ENCODE data around the gene BLACAT1.
A peak's percentile ranks its signal among the peaks of the same experiment; 100 is the strongest.

Gene BLACAT1

DNA sequence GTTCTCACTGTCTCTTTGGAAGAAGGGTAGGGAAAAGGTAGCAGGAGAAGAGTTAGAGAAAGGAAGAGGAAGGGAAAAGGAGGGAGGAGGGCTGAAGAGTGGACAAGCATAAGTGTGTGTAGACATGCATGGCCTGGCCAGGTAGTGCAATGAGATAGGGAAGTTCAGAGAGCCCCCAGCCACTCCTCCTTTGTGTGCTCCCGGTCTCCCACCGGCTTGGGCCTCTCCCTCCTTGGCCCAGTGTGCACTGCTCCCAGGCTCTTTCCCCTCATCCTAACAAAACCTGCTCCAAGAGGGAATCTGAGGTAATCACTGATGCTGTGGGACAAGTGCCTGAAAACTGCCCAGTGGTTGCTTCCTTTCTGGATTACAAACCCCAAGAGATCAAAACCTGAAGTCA lies 23.7 kb downstream of the BLACAT1 start:
- H3K27me3 ChIP-seq (ENCODE audit: control insufficient read depth in 2 of 2, insufficient read depth in 2 of 2, low read length in 2 of 2) = peaks cover 0 to 7% of the 10 kb centered on the region in 2 donors
- H3K9me3 ChIP-seq (ENCODE audit: control insufficient read depth in 2 of 2, low read length in 2 of 2) = no peaks in the 10 kb centered on the region
- peaks cover 10% of the 10 kb centered on the region in 2 donors for H3K4me1 ChIP-seq (ENCODE audit: control insufficient read depth in 2 of 2, insufficient read depth in 2 of 2, low read length in 2 of 2)
- H3K27ac ChIP-seq (ENCODE audit: low read depth in 2 of 2, low read length in 2 of 2) = no peak overlapping the region
- no peaks in the 10 kb centered on the region for H3K36me3 ChIP-seq (ENCODE audit: control insufficient read depth in 2 of 2, insufficient read depth in 2 of 2, low read length in 2 of 2)
- H3K9ac ChIP-seq (ENCODE audit: low read depth in 1 of 2, low read length in 2 of 2) = no peak overlapping the region
- no peak overlapping the region for H3K4me3 ChIP-seq (ENCODE audit: low read length in 2 of 2)

DNA sequence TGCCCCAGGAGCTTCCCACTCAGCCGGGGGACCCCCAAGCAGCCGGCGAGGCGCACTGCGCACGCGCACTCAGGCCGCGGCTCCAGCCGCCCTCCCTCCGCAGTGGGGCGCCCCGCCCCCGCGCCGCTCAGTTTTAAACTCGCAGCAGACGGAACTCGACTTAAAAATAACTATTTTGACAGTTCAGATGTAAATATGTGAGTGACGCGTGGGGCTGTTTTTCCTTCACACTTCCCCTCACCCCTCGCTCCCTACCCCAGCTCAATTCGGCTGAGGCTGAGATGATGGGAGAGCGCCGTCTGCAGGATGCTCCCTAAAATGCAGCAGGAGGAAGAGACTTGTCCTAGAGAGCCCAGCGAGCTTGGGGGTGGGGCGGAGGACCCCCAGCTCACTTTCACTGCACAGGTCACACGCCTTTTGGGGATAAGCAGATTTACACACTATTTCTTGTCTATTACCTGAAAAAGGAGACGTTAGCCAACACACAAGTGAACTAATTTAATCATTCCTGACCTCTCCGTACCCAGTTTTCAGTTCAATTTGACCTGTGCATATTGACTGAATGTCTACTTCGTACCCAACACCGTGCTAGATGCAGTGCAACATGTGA lies 25.0 kb downstream of the BLACAT1 start:
- H3K27ac ChIP-seq (ENCODE audit: low read depth in 2 of 2, low read length in 2 of 2) = no peak overlapping the region
- peak overlapping the region in 1 of 2 donors; percentile 45 for H3K9ac ChIP-seq (ENCODE audit: low read depth in 1 of 2, low read length in 2 of 2)
- no peaks in the 10 kb centered on the region for H3K36me3 ChIP-seq (ENCODE audit: control insufficient read depth in 2 of 2, insufficient read depth in 2 of 2, low read length in 2 of 2)
- H3K4me1 ChIP-seq (ENCODE audit: control insufficient read depth in 2 of 2, insufficient read depth in 2 of 2, low read length in 2 of 2) = peaks cover 10% of the 10 kb centered on the region in 2 donors
- no peaks in the 10 kb centered on the region for H3K9me3 ChIP-seq (ENCODE audit: control insufficient read depth in 2 of 2, low read length in 2 of 2)
- peaks cover 2 to 6% of the 10 kb centered on the region in 2 donors for H3K27me3 ChIP-seq (ENCODE audit: control insufficient read depth in 2 of 2, insufficient read depth in 2 of 2, low read length in 2 of 2)
- H3K4me3 ChIP-seq (ENCODE audit: low read length in 2 of 2) = peak overlapping the region; percentile 65 to 74

DNA sequence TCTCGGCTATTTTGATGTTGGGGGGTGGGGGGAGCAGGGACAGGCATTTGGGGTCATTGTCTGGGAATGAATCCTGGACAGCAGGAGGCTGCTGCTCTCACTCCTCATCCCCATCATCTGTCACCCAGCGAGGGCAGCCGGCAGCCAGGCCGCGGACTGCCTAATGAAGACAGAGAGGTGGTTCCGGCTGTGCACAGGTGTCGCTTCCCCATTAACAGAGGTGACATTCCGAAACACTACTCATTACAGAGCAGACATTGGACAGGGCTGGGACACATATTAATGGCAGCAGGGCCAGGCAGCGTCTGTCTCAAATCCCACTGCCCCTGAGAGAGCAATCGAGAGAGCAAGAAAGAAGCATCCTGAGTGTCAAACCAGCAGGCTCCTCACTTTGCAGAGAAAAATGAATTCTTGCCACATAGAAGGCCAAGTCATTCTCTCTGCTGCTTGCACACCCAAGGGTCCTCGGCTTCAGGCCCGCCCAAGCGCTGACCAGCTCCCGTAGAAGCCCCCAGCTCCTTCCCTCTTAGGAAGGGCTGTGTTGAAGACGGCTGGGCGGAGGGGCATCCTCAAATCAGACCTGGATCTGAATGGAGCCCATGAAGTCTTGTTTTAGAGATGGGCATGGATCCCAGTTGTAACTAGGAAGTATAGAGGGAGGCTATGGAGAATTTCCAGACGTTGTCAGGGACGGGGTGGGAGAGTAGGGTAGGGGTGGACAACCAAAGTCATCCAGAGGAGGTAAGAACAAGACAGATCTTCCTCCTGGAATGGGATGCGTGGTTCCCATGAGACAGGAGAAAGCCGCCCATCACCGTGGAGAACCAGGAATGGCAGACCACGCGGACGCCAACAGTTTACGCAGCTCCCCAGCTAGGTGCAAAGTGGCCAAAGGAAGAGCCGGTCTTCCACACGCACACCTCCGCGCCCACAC lies 25.8 kb downstream of the BLACAT1 start:
- Histone ChIP-seq H3K9ac (ENCODE audit: low read depth in 1 of 2, low read length in 2 of 2) (peak overlapping the region in 1 of 2 donors; percentile 45), H3K4me1 (ENCODE audit: control insufficient read depth in 2 of 2, insufficient read depth in 2 of 2, low read length in 2 of 2) (peaks cover 6 to 8% of the 10 kb centered on the region in 2 donors), H3K4me3 (ENCODE audit: low read length in 2 of 2) (peak overlapping the region; percentile 65 to 74), H3K9me3 (ENCODE audit: control insufficient read depth in 2 of 2, low read length in 2 of 2) (no peaks in the 10 kb centered on the region), H3K36me3 (ENCODE audit: control insufficient read depth in 2 of 2, insufficient read depth in 2 of 2, low read length in 2 of 2) (no peaks in the 10 kb centered on the region), H3K27ac (ENCODE audit: low read depth in 2 of 2, low read length in 2 of 2) (no peak overlapping the region), H3K27me3 (ENCODE audit: control insufficient read depth in 2 of 2, insufficient read depth in 2 of 2, low read length in 2 of 2) (peaks cover 2 to 6% of the 10 kb centered on the region in 2 donors)

DNA sequence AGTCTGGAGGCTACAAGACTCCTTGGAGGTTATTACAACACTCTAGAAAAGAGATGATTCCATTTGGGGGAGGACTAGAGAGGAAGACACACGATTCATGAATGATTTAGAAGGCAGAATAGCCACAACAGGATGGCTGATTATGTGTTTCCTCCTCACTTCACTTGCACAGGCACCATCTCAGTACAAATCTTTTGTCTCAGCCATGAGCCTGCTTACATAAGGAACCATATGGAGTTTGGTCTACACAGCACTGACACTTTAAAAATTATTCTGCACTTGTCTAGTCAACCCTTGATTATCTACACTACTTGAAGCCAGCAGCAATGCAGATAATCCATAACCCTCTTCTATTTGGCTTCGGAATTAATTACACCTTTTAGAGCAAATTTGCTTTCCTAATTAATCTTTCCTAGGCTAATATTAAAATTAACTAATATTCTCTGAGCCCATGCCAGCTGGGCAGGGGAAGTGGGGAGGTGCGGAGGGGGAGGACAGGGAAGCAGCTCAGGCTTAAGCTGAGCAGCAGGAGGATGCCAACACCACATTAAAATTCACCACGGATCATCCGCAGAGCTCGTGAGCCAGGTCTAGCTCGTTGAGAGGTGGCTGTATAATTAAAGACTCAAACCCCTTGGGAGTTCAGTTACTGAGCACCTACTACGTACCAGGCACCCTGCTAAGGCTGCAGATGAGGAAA lies 30.8 kb downstream of the BLACAT1 start:
- Histone ChIP-seq H3K4me3 (ENCODE audit: low read length in 2 of 2) (no peak overlapping the region), H3K36me3 (ENCODE audit: control insufficient read depth in 2 of 2, insufficient read depth in 2 of 2, low read length in 2 of 2) (no peaks in the 10 kb centered on the region), H3K27ac (ENCODE audit: low read depth in 2 of 2, low read length in 2 of 2) (no peak overlapping the region), H3K9me3 (ENCODE audit: control insufficient read depth in 2 of 2, low read length in 2 of 2) (no peaks in the 10 kb centered on the region), H3K27me3 (ENCODE audit: control insufficient read depth in 2 of 2, insufficient read depth in 2 of 2, low read length in 2 of 2) (peaks cover 5 to 8% of the 10 kb centered on the region in 2 donors), H3K9ac (ENCODE audit: low read depth in 1 of 2, low read length in 2 of 2) (no peak overlapping the region), H3K4me1 (ENCODE audit: control insufficient read depth in 2 of 2, insufficient read depth in 2 of 2, low read length in 2 of 2) (no peaks in the 10 kb centered on the region)

DNA sequence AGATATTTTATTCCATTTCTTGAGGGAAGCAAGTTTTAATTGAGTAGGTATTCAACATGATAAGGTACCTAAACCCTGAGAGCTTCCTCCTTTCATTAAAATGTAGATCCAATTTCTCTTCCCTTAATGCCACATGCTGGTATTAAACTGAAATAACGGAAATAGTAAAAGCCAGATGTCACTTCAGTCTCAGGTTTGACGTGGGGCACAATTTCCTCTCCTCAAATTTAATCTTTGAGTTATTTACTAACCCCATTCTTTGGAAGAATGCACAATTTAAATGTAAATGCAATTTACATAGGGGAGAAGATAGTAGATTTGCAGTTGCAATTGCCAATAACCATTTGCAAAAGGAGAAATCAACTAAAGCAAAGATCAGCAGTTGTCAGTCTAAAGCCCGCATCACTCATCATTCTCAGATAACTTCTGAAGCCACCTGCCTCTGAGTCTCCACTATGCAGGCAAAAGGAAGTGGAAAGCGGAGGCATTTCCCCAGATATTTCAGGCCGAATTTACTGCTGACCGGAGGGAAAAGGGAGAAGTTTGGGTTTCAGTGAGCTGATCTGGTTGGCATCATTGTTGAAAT lies 31.9 kb downstream of the BLACAT1 start:
- no peak overlapping the region for H3K4me3 ChIP-seq (ENCODE audit: low read length in 2 of 2)
- no peak overlapping the region for H3K27ac ChIP-seq (ENCODE audit: low read depth in 2 of 2, low read length in 2 of 2)
- H3K9ac ChIP-seq (ENCODE audit: low read depth in 1 of 2, low read length in 2 of 2) = no peak overlapping the region
- H3K9me3 ChIP-seq (ENCODE audit: control insufficient read depth in 2 of 2, low read length in 2 of 2) = no peaks in the 10 kb centered on the region
- H3K36me3 ChIP-seq (ENCODE audit: control insufficient read depth in 2 of 2, insufficient read depth in 2 of 2, low read length in 2 of 2) = no peaks in the 10 kb centered on the region
- peaks cover 5 to 7% of the 10 kb centered on the region in 2 donors for H3K27me3 ChIP-seq (ENCODE audit: control insufficient read depth in 2 of 2, insufficient read depth in 2 of 2, low read length in 2 of 2)
- H3K4me1 ChIP-seq (ENCODE audit: control insufficient read depth in 2 of 2, insufficient read depth in 2 of 2, low read length in 2 of 2) = no peaks in the 10 kb centered on the region

DNA sequence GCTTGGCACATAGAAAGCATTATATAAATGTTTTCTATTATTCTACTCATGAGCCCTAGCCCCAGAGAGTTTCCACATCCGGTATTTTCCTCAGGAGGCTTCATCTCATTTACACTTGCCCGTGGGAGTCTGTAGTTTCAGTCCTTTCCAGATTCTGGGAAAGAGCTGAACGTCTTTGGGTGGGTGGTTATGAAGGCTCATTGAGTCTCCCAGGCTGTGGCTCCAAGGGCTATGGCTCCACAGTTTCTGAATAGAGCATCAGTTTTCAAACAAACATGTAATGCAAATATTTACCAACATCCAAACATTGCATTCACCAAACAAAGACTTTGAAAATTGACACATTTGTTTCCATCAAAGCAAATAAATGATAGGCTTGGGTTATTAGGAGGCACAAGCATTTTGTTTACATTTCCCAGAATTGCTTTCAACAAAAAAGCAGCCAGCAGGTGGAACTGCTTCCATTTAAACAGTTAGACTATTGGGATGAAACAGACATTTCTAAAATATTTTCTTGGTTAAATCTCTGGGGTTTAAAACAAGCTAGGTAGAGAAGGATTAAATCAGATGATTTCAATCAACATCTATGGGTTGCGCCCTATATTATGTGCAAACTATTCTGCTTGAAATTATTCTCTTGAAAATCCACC lies 32.7 kb downstream of the BLACAT1 start:
- H3K9ac ChIP-seq (ENCODE audit: low read depth in 1 of 2, low read length in 2 of 2) = no peak overlapping the region
- H3K4me1 ChIP-seq (ENCODE audit: control insufficient read depth in 2 of 2, insufficient read depth in 2 of 2, low read length in 2 of 2) = no peaks in the 10 kb centered on the region
- no peaks in the 10 kb centered on the region for H3K36me3 ChIP-seq (ENCODE audit: control insufficient read depth in 2 of 2, insufficient read depth in 2 of 2, low read length in 2 of 2)
- H3K27me3 ChIP-seq (ENCODE audit: control insufficient read depth in 2 of 2, insufficient read depth in 2 of 2, low read length in 2 of 2) = peaks cover 5 to 7% of the 10 kb centered on the region in 2 donors
- H3K27ac ChIP-seq (ENCODE audit: low read depth in 2 of 2, low read length in 2 of 2) = no peak overlapping the region
- H3K9me3 ChIP-seq (ENCODE audit: control insufficient read depth in 2 of 2, low read length in 2 of 2) = no peaks in the 10 kb centered on the region
- no peak overlapping the region for H3K4me3 ChIP-seq (ENCODE audit: low read length in 2 of 2)

DNA sequence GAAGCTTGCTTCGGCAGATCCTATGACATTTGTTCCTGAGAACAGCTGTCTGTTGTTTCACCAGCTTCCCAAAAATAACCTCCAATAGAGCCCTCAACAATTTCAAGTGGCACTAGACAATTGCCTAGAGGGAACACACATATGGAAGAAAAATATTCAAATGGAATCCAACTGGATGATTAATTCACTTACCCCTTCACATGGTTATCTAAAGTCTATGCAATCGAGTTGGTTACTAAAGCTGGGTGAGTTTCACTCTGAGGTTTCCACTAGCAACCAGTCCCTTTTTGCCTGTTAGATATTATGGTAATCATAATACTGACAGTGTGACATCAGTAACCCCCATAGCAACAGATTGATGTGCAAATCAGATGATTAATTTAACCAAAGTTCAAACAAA lies 34.0 kb downstream of the BLACAT1 start, which contains the start of gene LEMD1:
TSS of gene LEMD1 (minus strand) at position 259 of the 400 bp plus-strand sequence. CDS start 1,520 bp downstream, outside the sequence.
- Histone ChIP-seq H3K27me3 (ENCODE audit: control insufficient read depth in 2 of 2, insufficient read depth in 2 of 2, low read length in 2 of 2) (peaks cover 5% of the 10 kb centered on the region in 2 donors), H3K9ac (ENCODE audit: low read depth in 1 of 2, low read length in 2 of 2) (no peak within 1 kb of the TSS), H3K4me3 (ENCODE audit: low read length in 2 of 2) (no peak within 1 kb of the TSS), H3K4me1 (ENCODE audit: control insufficient read depth in 2 of 2, insufficient read depth in 2 of 2, low read length in 2 of 2) (no peaks in the 10 kb centered on the region), H3K9me3 (ENCODE audit: control insufficient read depth in 2 of 2, low read length in 2 of 2) (no peaks in the 10 kb centered on the region), H3K36me3 (ENCODE audit: control insufficient read depth in 2 of 2, insufficient read depth in 2 of 2, low read length in 2 of 2) (no peaks in the 10 kb centered on the region), H3K27ac (ENCODE audit: low read depth in 2 of 2, low read length in 2 of 2) (no peak within 1 kb of the TSS)

DNA sequence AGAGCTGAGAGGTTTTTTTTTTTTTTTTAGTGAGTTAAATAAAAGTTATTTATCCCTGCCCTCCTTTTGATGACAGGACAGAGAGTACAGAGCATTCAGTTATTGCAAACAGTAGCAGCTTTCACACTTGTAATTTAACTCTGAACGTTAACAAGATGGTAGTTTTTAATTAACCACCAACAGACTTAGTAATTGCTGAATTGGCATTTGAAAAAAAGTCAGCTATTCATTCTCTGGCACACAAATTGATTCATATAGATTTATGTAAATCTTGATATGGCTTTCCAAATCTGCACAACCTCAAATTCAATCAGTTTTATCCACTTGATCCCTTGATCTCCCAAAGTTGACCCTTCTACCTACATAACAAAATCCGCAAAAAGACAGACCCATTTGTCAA lies 34.9 kb downstream of the BLACAT1 start:
- H3K27me3 ChIP-seq (ENCODE audit: control insufficient read depth in 2 of 2, insufficient read depth in 2 of 2, low read length in 2 of 2) = peaks cover 2 to 3% of the 10 kb centered on the region in 2 donors
- H3K27ac ChIP-seq (ENCODE audit: low read depth in 2 of 2, low read length in 2 of 2) = no peak overlapping the region
- no peaks in the 10 kb centered on the region for H3K4me1 ChIP-seq (ENCODE audit: control insufficient read depth in 2 of 2, insufficient read depth in 2 of 2, low read length in 2 of 2)
- no peaks in the 10 kb centered on the region for H3K36me3 ChIP-seq (ENCODE audit: control insufficient read depth in 2 of 2, insufficient read depth in 2 of 2, low read length in 2 of 2)
- H3K4me3 ChIP-seq (ENCODE audit: low read length in 2 of 2) = no peak overlapping the region
- no peak overlapping the region for H3K9ac ChIP-seq (ENCODE audit: low read depth in 1 of 2, low read length in 2 of 2)
- no peaks in the 10 kb centered on the region for H3K9me3 ChIP-seq (ENCODE audit: control insufficient read depth in 2 of 2, low read length in 2 of 2)

DNA sequence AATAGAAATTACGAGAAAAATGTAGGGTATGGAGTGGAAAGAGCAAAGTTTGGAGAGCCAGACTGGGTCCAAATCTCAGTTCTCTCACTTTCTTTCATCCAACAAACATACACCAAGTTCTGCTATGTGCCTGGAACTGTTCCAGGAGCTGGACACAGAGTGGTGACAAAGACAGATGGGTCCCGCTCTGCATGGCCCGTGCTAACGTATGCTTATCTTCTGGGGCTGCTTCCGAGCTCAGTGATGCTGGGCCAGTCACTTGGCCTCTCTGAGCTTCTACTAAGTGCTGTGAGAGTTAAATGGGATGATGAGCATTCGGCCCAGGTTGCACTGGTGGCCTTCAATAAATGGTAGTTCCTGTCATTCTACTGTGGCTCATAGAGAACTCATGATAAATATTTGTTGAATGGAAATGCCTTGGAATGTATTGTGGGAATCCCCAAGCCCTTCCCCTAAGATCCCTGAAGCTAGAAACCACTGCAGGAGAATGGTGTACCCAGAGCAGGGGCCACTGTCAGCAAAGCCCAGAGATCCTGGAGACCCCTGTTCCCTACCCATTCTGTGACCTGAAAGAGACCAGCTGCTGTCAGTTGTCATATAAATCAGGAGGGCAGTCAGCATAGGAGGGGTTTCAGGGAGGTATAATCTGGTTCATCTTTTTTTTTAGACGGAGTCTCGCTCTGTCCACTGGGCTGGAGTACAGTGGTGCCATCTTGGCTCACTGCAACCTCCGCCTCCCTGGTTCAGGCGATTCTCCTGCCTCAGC lies 37.8 kb downstream of the BLACAT1 start:
- Histone ChIP-seq H3K4me1 (ENCODE audit: control insufficient read depth in 2 of 2, insufficient read depth in 2 of 2, low read length in 2 of 2) (no peaks in the 10 kb centered on the region), H3K9me3 (ENCODE audit: control insufficient read depth in 2 of 2, low read length in 2 of 2) (no peaks in the 10 kb centered on the region), H3K9ac (ENCODE audit: low read depth in 1 of 2, low read length in 2 of 2) (no peak overlapping the region), H3K27me3 (ENCODE audit: control insufficient read depth in 2 of 2, insufficient read depth in 2 of 2, low read length in 2 of 2) (no peaks in the 10 kb centered on the region), H3K36me3 (ENCODE audit: control insufficient read depth in 2 of 2, insufficient read depth in 2 of 2, low read length in 2 of 2) (no peaks in the 10 kb centered on the region), H3K4me3 (ENCODE audit: low read length in 2 of 2) (no peak overlapping the region), H3K27ac (ENCODE audit: low read depth in 2 of 2, low read length in 2 of 2) (no peak overlapping the region)

Measured in mucosa of rectum (tissue), 2 donors.